IPS-20b (cell line): ENCODE data around the gene APBA2.
"Not testable (repeated sequence)": the region's sequence is repeated elsewhere in the genome, so short reads cannot be mapped to it uniquely, and the experiment has no call there.

Source experiments
- H3K27ac ChIP-seq: one replicate; pipeline ENCODE4 v1.5.1; 2013; ENCODE audit warnings: low read length
- H3K27me3 ChIP-seq: 2 replicates; pipeline ENCODE4 v1.6.1; 2013; ENCODE audit warnings: mild to moderate bottlenecking, low read length, inconsistent platforms; ENCODE audit not compliant: insufficient read depth
- H3K36me3 ChIP-seq: 2 replicates; pipeline ENCODE4 v1.6.1; 2013; ENCODE audit warnings: low read depth, mild to moderate bottlenecking, inconsistent platforms, low read length, moderate library complexity; ENCODE audit not compliant: insufficient read depth
- H3K4me1 ChIP-seq: 2 replicates; pipeline ENCODE4 v1.6.1; 2013; ENCODE audit warnings: mild to moderate bottlenecking, control low read depth, inconsistent platforms, low read length, moderate library complexity; ENCODE audit not compliant: insufficient read depth
- H3K4me3 ChIP-seq: 2 replicates; pipeline ENCODE4 v1.5.1; 2013; ENCODE audit warnings: mild to moderate bottlenecking, low read length, inconsistent platforms
- H3K9ac ChIP-seq: 2 replicates; pipeline ENCODE4 v1.6.1; 2013; ENCODE audit warnings: low read depth, mild to moderate bottlenecking, inconsistent platforms, low read length, moderate library complexity
- H3K9me3 ChIP-seq: 2 replicates; pipeline ENCODE4 v1.6.1; 2013; ENCODE audit warnings: mild to moderate bottlenecking, low read depth, low read length, inconsistent platforms; ENCODE audit not compliant: insufficient read depth

The APBA2 gene

DNA sequence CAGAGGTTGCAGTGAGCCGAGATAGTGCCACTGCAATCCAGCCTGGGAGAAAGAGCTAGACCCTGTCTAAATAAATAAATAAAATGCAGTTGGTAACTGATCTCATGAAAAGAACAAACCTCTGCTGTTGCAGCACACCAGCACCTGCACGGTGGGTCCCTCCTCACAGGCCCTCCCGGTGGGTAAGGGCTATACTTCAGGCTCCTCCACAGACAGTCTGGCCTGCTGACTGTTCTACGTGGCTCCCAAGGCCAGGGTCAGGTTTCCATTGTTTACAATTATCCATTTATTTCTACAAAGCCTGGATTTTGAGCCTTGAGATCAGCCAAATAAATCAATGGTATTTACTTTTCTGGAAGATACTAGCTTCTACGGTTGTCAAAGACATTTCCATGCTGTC, 5.1 kb upstream of the APBA2 start:
- H3K27ac ChIP-seq: no peak overlapping the region
- no peaks in the 10 kb centered on the region for H3K36me3 ChIP-seq
- no peak overlapping the region for H3K9ac ChIP-seq
- H3K27me3 ChIP-seq: peaks cover 39% of the 10 kb centered on the region
- H3K9me3 ChIP-seq: no peaks in the 10 kb centered on the region
- H3K4me3 ChIP-seq: no peak overlapping the region
- peaks cover 4% of the 10 kb centered on the region; the same call in 1 of the 2 replicates for H3K4me1 ChIP-seq

DNA sequence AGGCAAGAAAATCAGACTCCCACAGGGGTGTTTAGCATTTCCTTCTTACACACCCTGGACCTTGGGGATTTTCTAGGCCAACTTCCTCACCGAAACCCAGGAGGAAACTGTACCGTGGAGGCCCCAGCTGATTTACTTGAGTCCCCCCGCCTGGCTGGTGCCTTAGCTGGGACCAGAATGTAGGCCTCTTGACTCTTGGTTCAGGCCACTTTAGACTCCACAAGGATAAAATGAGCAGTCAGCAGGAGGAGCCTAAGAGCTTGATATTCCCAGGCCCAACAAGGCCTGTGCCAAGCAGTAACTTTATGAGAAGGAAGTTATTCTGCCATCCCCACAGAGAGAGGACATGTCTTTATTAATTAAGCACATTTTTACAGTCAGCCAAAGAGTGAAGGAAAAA, 4.6 kb upstream of the APBA2 start:
- Histone ChIP-seq H3K9me3 (no peaks in the 10 kb centered on the region), H3K27me3 (peaks cover 36% of the 10 kb centered on the region)

DNA sequence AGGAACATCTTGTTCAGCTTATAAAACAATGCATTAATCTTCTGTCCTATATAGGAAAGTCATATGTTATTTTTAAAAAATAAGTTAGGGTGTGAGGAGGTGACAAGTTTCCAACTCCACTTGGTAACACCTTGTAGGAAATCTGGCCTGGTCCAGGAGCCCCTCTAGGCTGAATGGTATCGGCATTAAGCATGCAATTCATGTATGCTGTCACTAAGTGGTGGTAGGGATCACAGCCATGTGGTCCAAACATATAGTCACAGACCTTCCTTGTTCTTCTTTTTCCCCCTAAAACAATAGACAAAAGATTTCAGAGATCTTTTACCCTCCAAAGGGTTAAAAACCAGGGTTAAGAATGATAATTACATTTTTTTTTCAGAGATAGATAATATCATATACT, 4.2 kb upstream of the APBA2 start:
- Histone ChIP-seq H3K9ac (no peak overlapping the region), H3K4me1 (peaks cover 4% of the 10 kb centered on the region; the same call in 1 of the 2 replicates), H3K4me3 (no peak overlapping the region), H3K27me3 (peaks cover 38% of the 10 kb centered on the region), H3K36me3 (no peaks in the 10 kb centered on the region), H3K9me3 (no peaks in the 10 kb centered on the region), H3K27ac (no peak overlapping the region)

More for the DNA sequence above, 4.6 kb upstream of the APBA2 start:
- no peak overlapping the region for H3K27ac ChIP-seq
- H3K4me1 ChIP-seq: peaks cover 4% of the 10 kb centered on the region; the same call in 1 of the 2 replicates
- no peak overlapping the region for H3K4me3 ChIP-seq
- no peak overlapping the region; the same call in 1 of the 2 replicates for H3K9ac ChIP-seq
- no peaks in the 10 kb centered on the region for H3K36me3 ChIP-seq

DNA sequence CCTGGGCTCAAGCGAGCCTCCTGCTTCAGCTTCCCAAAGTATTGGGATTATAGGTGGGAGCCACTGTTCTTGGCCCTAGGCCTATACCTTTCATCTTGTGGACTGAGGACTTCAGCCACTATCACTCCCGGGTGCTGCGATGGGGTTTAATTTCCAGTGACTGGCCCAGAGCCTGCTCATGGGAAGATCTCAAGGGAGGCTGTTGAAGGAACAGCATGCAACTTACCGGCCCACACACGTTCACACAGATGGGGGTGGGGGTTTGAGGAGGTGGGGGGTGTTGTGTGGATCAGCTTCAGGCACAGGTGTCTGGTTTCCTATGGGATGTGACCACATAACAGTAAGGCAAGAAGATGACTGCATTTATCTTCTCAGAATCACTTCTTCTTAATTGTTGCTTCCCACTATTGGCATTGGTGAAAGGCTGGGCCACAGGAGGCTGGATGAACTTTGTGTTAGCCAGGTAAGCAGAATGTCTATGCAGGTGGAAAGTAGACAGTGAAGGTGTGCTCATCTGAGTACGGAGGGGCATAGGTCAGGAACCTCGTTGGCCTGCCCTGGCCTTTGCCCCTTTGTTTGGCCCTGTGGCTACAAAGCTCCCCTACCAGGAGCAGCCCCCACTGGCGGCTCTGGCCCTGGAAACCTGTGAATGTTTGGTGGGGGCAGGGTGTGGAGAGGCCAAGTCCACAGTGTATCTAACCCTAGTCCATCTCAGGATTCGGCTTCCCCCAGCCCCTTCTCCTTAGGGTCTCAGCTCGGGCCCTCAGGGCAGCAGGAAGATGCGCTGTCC, 1.4 kb upstream of the APBA2 start:
- Histone ChIP-seq H3K36me3 (no peaks in the 10 kb centered on the region), H3K9me3 (no peaks in the 10 kb centered on the region), H3K27me3 (peaks cover 41% of the 10 kb centered on the region), H3K9ac (no peak overlapping the region), H3K4me1 (no peaks in the 10 kb centered on the region), H3K4me3 (no peak overlapping the region), H3K27ac (no peak overlapping the region)

DNA sequence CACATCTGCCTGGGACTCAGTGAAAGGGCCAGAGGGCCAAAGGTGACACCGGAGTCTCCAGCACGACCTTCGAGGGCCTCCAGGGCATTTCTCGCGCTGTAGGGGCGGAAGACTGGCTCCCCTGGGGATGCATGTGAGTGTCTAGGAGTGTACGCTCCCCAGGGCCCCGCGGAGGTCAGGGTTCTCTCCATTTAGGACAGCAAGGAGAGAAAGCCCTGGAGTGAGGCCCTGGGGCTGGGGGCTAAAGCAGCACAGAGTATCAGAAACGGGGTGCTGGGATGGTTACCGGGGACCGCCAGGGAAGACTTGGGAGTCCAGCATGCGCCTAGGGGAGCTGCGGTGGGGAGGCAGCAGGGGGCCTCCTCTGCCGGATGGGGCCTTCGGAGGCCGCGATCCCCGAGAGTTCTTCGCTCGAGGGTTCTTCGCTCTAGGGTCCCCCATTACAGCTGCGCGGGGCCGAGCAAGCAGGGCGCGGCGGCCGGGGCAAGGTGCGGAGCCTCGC, 595 bp upstream of the APBA2 start:
- Histone ChIP-seq H3K27me3 (peaks cover 39% of the 10 kb centered on the region), H3K4me1 (no peaks in the 10 kb centered on the region), H3K9me3 (no peaks in the 10 kb centered on the region), H3K27ac (no peak overlapping the region), H3K9ac (peak overlapping the region; percentile 32; the same call in 1 of the 2 replicates), H3K36me3 (no peaks in the 10 kb centered on the region), H3K4me3 (peak overlapping the region; percentile 58; the same call in 1 of the 2 replicates)

DNA sequence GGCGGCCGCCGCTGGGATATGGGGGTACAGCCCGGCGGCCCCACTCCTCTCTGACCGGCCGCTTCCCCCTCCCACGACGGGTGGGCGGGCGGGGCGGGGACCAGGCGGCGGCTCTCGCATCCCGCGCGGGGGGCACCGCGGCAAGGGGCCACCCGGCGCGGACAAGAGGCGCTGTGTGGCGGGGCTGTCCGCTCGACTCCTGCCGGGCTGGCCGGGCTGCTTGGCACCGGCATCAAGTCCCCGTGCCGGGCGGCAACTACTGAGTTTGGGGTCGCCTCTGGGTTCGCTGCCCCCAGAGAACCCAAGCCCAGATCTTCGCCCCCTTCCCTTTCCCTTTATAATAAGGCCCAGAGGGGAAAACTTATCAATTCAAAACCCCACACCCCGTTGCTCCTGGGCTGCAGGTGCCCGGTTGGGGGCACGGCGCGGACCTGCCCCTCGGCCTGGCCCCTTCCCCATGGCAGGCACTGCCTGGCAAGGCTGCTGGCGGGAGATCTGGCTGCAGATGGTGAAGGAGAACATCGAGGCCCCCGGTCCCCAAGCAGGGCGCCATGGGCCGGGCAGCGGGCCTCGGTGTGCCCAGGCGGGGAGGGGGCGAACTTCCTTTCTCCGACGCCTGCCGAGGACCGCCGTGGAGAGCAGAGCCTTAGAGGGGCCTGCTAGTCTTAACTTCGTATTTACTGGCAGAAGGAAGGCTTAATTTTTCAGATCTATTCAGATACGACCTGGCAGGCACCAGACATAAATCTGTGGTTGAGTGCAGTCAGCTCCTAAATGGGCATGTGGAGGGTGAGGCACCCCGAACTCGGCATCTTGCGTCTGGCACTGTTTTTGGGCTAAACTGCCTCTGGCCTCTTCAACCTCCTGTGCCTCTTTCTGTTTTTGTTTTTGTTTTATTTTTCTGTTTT, 911 bp downstream of the APBA2 start:
- H3K4me3 ChIP-seq: peak overlapping the region; percentile 65; the same call in 1 of the 2 replicates
- H3K4me1 ChIP-seq: no peaks in the 10 kb centered on the region
- H3K27me3 ChIP-seq: peaks cover 39% of the 10 kb centered on the region
- 0 out of 2 replicates have a peak overlapping the region, but pooled peaks have one; percentile 45 for H3K9ac ChIP-seq
- no peak overlapping the region for H3K27ac ChIP-seq
- no peaks in the 10 kb centered on the region for H3K36me3 ChIP-seq
- no peaks in the 10 kb centered on the region for H3K9me3 ChIP-seq

DNA sequence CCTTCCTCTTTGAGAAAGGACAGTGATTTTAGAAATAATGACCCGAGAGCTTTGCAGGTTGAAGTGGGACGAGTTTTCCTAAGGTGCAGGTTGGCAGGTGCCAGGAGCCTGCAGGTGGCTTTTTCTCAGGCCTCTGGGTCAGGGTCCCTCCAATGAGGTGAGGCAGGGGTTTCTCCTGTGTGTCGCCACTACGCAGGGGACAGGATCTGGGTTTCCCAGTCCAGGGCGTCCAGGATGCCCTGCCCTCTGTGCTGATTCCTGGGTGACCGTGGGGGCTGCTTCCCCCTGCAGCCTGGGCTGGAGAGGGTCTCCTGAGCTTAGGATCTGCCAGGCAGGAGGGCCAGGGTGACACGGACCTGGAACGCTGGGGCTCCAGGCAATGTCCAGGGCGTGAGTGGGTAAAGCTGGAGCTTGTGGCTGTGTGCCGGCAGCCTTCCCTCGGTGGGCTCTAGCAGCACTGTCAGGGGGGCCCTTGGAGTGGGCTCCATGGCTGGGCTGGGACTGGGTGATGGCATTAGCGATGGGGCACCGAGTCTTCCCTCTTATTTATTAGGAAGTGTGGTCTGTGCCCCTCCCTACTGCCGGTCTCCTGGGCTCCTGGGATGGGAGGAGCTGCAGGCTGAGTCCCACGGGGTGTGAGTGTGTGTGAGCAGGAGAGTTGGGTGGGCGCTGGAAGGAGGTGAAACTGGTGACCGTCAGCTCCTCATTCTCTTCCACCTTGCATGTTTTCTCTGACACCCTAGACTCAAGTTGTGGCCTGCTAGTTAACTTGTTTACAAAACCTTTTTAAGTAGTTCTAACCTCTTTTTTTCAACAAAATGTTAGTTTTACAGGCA, 1.8 kb downstream of the APBA2 start:
- Histone ChIP-seq H3K9me3 (no peaks in the 10 kb centered on the region), H3K27ac (no peak overlapping the region), H3K4me3 (peak overlapping the region; percentile 65; the same call in 1 of the 2 replicates), H3K4me1 (no peaks in the 10 kb centered on the region), H3K36me3 (no peaks in the 10 kb centered on the region), H3K27me3 (peaks cover 39% of the 10 kb centered on the region), H3K9ac (no peak overlapping the region)

DNA sequence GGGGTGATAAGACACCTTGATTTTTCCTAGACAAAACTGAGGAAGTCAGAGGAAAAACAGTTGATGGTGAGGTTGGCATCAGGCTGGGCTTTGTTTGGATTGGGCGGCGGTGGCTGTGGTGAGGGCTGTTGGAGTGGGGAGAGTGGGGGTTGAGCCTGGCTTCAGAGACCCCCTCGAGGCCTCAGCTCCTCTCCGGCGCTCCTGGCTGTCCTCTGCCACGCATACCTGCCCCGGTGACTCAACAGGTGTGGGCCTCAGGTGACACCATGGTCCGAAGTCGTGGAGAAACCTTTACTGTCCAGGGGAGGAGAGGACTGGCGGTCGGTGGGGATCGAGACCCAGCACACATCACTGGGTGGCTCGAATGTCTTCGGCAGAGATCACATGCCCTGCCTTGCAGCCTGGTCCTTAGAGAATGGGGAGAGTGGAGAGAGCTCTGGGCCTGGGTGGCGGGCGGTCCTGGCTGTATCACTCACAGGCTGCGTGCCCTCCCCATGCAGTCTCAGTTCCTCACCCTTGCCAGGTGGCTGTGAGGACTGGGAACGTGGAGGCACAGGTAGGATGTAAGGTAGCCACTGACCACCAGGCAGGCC, 2.6 kb downstream of the APBA2 start:
- Histone ChIP-seq H3K36me3 (no peaks in the 10 kb centered on the region), H3K27ac (no peak overlapping the region), H3K9ac (no peak overlapping the region), H3K4me3 (no peak overlapping the region), H3K4me1 (no peaks in the 10 kb centered on the region), H3K27me3 (peaks cover 39% of the 10 kb centered on the region), H3K9me3 (no peaks in the 10 kb centered on the region)

DNA sequence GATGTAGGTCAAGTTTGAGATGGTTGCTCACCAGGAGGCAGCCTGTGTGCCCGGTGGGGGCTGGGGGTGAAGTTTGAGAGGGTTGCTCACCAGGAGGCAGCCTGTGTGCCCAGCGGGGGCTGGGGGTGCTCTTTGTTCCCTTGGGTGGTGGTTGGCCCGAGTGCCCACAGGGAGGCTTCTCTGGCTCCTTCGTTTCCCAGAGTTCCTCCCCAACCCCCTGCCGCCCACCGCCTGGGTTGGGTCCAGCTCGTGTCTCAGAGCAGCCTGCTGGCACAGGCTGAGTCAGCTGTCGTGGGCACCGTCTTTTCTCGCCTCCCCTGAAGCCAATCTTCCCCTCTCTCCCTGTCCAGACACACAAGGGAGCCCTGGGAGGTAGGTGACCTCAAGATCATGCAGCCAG, 3.1 kb downstream of the APBA2 start:
- Histone ChIP-seq H3K4me3 (no peak overlapping the region), H3K9ac (no peak overlapping the region), H3K36me3 (no peaks in the 10 kb centered on the region), H3K27me3 (peaks cover 39% of the 10 kb centered on the region), H3K27ac (no peak overlapping the region), H3K4me1 (no peaks in the 10 kb centered on the region), H3K9me3 (no peaks in the 10 kb centered on the region)

DNA sequence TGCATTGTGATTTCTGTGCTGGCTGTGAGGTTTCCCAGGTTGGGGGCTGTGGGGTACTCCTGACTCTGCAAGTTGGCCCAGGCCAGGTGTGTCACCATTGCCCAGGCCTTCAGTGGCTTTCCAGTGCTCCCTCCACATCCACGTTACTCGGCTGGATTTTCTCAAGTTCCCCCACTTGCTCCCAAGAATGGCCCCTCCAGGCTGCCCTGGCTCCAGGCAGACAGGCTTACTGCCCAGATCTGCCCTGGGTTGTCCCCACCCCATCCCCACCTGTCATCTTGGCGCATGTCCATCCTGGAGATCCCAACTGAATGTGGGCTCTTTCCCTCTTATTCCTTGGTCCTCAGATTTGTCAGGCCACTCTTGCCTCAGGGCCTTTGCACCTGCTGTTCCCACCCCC, 3.6 kb downstream of the APBA2 start:
- H3K4me3 ChIP-seq: no peak overlapping the region
- no peak overlapping the region for H3K9ac ChIP-seq
- no peak overlapping the region for H3K27ac ChIP-seq
- no peaks in the 10 kb centered on the region for H3K36me3 ChIP-seq
- no peaks in the 10 kb centered on the region for H3K9me3 ChIP-seq
- H3K27me3 ChIP-seq: peaks cover 35% of the 10 kb centered on the region
- H3K4me1 ChIP-seq: no peaks in the 10 kb centered on the region

DNA sequence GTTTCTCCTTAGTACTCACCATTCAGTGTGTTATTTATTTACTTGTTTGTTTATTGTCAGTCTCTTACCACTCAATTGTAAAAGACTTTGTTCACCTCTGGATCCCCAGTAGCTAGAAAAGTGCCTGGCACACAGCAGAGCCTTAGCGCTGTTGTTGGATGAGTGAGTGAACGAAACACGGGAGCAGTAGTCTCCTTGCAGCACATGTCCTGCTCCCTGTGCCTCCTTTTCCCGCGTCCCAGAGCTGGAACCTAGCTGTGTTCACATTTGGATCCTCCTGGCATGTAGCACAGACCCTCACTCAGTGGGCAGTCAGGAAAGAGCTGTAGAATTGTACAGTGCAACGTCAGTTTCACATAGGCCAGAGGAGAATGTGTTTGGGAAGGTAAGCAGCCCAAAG, 4.1 kb downstream of the APBA2 start:
- H3K27me3 ChIP-seq: peaks cover 30% of the 10 kb centered on the region
- H3K4me3 ChIP-seq, H3K27ac ChIP-seq, H3K9ac ChIP-seq, H3K4me1 ChIP-seq, H3K36me3 ChIP-seq, H3K9me3 ChIP-seq: not testable (repeated sequence)
